Measurements from ENCODE around the gene LRRC43. TPM values are rescaled to one million over a fixed set of nuclear protein-coding genes. Genes with fewer than 3 reads are reported as not detected.

LRRC43 gene
- total RNA-seq, 2 donors from 2014 or later, result 0.68 to 0.71 TPM

Other genes starting within 250 kb of the LRRC43 start
- 10 to 100 TPM in 1 of 2 donors, 1 to 10 TPM in 1; 9.8 to 11.3 TPM for gene BCL7A, start 161.2 kb upstream of the LRRC43 start, total RNA-seq
- 10 to 100 TPM; 30.8 to 31.3 TPM for gene MLXIP, start 104.4 kb upstream of the LRRC43 start, total RNA-seq
- gene IL31, start 8.9 kb upstream of the LRRC43 start, total RNA-seq, result not detected
- gene B3GNT4, start 20.6 kb downstream of the LRRC43 start, total RNA-seq, result not detected
- 10 to 100 TPM; 24.5 to 31.6 TPM for gene DIABLO, start 42.9 kb downstream of the LRRC43 start, total RNA-seq
- gene VPS33A, start 83.4 kb downstream of the LRRC43 start, total RNA-seq, result 10 to 100 TPM in 1 of 2 donors, 1 to 10 TPM in 1; 9.1 to 10.7 TPM
- 100 to 1,000 TPM; 101 to 124 TPM for gene CLIP1, start 239.5 kb downstream of the LRRC43 start, total RNA-seq